GM19035 (cell line): ENCODE measurements around the gene CMSS1.
A peak's percentile ranks its signal among the peaks of the same experiment; 100 is the strongest.

Source experiments
- ATAC-seq: cut with Tn5 transposase; IDR thresholded peaks from one replicate; pipeline ENCODE4 v1.9.1; 2021; ENCODE audit not compliant: unreplicated experiment

The CMSS1 gene

GRCh38 chr3:99873269-99874102, 55.8 kb downstream of the CMSS1 start:
- no peak for ATAC-seq

DNA sequence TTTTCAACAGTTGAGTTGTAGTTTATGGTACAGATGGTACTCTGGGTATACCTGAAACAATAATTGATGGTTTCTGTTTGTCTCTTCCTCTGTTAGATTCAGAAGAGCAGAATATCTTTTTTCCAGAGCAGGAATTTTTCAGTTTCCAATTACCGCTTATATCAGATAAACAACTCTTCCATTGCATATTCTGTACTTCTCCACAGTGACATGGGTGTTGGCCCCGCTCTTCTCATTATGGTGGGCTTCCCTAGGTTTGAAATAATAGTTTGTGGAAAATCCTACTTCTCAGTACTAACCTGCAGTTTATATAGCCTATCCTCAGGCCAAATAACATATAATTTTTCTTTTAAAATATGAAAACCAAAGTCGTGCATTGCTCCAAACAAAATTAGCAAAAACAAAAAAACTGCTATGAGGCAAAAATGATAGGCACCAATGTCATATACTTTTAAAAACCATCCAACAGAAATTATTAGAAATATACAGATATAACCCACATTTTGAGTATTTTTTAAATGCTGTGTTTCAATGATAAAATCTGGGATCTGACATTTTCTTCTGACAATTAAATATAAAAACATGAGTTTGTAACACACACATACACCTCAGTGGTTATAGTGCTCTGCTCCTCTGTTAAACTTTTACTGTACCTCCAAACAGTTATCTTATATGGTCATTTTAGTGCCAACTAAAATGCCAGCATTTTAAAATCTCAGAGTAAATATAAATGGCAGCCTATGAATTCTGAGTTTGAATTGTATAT, 56.8 kb downstream of the CMSS1 start:
- ATAC-seq, result no peak

DNA sequence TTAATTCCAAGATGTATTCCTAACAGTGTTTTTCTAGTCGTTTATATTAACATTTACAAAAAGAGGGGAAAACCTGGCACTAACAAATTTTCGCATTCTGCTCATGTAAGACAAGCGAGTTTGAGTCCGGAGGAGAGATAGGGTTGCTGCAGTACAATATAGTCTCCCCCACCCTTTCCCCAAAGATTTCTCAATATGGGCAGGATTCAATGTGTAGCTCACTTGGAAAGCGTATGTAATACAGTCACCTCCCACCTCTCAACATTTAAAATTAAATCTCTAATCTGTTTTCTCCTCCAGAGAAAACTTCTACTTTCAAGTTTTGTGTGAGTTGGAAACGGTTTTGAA, 57.9 kb downstream of the CMSS1 start:
- peak; percentile 20 for ATAC-seq

GRCh38 chr3:99875929-99876841, 58.5 kb downstream of the CMSS1 start:
- ATAC-seq, result peak; percentile 89

DNA sequence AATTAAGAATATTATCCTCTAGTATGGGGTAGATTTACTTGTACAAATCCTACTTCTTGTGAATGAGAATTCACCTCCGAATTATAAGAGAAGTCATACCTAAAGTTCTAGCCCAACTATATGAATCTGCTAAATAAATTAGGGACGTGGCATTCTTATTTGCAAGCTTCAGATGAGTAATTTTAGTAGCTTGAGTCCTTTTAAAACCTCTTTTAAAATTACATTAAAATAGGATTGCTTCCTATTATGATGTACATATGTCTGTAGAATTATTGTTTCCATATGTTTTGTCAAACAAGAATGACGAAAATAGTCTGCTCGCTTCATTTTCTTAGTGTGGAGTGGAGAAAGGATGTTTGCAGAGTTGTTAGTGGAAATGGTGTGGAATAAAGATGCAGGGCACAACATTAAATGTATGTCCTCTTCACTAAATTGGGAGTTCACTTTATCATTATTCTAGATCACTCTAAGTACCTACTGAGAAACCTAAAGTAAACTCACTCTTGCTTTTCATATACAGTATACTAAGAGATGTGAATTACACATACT, 59.4 kb downstream of the CMSS1 start:
- ATAC-seq, result no peak

GRCh38 chr3:99878005-99878404, 60.3 kb downstream of the CMSS1 start:
- ATAC-seq, result peak; percentile 46

DNA sequence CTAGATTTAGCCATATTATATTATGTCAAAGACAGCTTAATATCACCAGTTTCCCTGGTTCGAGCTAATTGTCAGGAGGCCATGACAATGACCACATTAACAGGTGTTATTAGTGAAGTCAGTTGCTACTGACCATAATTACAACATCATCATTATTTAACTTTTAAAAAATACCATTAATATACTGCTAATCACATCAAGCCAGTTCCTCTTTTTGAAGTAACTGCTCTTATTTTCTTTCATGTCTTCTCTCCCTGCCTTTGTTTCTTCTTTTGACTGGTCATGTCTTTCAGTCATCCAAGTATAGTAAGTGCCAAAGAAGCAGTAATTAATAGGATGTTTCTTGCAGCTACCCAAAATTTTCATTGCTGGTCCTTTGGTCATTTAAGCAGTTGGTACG, 61.6 kb downstream of the CMSS1 start:
- ATAC-seq, result no peak

DNA sequence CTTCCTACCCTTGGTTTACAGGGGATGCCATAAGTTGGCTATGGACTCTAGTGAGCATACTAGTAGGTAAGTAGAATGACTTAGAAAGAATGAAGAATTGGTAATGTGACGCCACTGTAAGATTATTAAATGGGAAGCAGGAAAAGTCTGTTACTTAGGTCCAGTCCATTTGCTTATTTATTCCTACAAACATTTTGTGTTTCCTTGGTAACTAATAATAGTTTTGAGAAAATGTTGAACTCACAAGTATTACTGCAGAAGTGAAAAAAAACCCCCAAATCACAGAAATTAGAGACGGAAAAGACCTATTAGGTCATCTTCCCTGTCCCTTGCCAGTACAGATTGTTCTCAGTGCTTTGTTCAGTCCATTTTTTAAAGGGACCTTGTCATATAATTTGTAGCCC, 63.5 kb downstream of the CMSS1 start:
- ATAC-seq, result no peak

DNA sequence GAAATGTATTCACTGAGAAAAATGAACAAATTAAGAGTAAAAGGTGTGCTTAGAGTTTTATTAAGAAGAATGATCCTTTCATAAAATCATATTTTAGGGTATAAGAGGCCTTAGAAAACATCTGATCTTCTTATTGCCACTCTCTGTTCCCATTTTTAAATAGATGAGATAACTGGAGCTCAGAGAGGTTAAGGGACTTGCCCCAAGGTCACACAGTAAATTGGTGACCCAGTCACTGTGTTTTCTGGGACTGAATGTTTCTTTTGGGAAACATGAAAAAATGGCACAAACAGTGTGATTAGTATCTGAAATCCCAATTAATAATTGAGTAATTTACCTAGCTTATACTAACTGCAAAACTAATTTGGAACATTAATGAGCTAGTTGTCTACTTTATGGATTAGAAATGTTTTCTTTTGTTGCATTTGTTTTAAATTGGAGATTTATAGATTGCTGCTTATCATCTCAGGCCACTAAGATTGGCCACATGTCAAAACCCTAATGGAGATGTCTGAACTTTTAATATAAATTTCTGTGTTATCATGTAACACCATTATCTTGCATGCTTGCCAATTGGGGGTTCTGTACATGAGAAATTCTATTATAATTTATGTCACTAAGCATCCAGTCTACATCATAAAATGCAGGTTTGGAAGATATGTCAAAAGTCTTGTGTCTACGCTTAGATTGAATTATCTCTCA, 64.9 kb downstream of the CMSS1 start:
- ATAC-seq, result no peak

- no peak for ATAC-seq
Measured at GRCh38 chr3:99883138-99883461, 65.4 kb downstream of the CMSS1 start.

- ATAC-seq, result no peak
Measured at GRCh38 chr3:99883693-99884092, 66.0 kb downstream of the CMSS1 start.

DNA sequence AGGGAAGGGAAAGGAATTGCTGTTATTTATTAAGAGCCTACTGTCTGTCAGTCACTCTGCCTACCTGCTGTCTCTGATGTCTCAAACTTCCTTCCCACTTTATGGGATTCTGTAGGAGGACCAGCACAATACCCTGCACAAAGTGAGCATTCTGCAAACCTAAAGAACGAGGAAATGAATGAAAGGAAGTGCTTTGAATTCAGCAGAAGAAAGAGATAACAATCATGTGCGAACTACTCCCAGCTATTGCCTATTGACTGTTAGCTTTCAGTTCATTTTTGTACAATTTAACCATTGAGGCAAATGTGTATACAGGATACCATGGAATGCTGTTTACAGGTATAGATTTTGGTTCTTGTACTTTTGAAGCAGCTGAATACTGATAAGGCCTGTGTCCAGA, 66.8 kb downstream of the CMSS1 start:
- no peak for ATAC-seq

DNA sequence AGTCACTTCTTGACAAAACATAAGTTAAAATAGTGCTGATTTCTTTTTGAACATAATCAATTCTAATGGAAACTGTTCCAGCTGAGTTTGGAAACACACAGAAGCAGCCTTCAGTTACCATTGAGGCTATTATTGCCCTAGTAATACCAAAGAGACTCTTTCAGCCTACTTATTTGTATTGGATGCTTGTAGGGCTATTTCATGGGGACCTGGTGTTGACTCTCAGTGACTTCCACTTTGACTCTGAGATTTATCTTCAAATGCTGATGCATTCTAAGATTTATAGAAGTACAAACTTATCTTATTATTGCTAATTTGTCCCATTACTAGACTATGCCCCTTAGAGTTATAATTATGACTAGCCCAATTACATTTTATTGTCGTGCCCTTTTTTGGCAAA, 67.4 kb downstream of the CMSS1 start:
- ATAC-seq, result no peak

DNA sequence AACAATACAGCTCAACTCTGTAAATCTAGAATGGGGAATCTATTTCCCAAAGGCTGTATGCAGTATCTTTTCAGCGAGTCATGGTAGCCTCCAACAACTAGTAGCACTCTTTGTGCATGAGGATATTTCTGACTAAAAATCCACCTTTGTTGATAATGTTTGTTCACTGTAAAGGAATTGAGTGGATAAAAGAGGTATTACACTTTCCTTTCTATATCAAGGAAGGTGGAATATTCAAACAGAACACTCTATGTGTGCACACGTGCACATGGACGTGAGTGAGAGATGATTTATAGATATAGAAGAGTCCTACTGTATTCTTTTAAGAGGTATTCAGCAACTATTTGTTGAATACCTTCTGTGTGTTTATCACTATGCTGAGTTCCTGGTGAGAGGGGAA, 68.2 kb downstream of the CMSS1 start:
- ATAC-seq, result no peak

GRCh38 chr3:99891610-99892285, 74.1 kb downstream of the CMSS1 start:
- no peak for ATAC-seq

GRCh38 chr3:99892332-99892731, 74.7 kb downstream of the CMSS1 start:
- no peak for ATAC-seq

DNA sequence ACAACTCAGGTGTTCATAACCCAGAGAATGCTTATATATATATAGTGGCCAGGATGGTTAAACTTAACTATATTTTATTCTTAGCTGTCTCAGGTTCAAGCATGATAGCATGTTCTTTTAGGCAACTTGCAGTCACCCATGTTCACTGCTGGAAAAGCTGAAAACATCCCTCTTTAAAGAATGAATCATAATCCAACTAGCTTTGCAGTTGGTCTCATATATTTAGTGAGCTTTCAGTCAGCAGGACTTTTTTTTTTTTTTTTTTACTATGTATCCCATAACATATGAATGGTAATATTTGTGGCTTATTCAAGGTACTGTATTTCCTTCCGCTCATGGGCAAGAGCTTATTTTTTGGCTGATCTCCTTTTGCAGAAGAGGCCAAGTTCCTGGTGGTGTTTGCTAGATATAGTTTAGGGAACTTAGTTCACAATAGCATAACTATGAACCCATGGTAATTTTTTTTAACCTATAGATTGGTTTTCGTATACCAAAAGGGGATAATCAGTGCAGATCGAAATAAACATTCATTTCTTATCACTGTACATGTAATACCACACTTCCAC, 77.6 kb downstream of the CMSS1 start:
- no peak for ATAC-seq

DNA sequence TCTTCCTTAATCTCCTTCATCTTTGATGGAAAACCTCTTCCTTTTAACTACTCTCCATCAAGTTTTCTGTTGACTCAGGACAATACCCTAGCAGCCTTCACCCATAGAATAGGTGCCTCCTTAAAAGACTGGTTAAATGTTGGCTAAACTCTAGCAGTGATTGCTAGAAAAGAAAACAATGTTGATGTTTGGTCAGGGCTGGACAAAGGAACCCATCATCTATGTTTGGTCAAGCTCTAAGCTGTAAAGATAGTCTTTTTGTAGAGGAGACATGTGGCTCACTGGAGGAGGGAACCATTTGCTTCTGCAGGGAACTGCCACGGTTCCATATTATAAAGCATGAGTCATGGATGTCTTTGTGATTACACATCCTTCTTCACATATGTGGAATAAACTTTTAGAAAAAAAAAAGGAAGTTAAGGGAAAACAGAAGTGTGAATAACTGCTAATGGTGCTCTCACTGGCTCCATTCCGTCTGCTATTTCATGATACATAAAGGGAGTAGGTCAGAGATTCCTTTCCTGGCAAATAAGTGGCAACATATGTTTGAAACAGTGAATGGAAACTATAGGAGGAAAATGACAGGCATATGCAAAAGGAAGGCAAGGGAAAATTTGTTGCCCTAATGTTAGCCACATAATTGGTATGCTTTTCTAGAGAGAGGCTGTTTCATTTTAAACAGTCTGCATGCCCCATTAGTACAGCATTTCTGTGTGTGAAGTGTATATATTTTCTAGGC, 78.2 kb downstream of the CMSS1 start:
- ATAC-seq, result no peak

- ATAC-seq, result no peak
Measured at GRCh38 chr3:99896482-99896881, 78.8 kb downstream of the CMSS1 start.
